ENCODE data around the gene AOPEP.
A peak's percentile ranks its signal among the peaks of the same experiment; 100 is the strongest.

Gene AOPEP

GRCh38 chr9:94700445-94700844 is 26.1 kb upstream of the AOPEP start:
- no peak for TF ChIP-seq POLR2A (IDR thresholded peaks at IDR 0.05; ENCODE audit: low read depth, low read length)
- no peak for FAIRE-seq
- no peak for DNase-seq (ENCODE audit: insufficient read length, low spot score)

DNA sequence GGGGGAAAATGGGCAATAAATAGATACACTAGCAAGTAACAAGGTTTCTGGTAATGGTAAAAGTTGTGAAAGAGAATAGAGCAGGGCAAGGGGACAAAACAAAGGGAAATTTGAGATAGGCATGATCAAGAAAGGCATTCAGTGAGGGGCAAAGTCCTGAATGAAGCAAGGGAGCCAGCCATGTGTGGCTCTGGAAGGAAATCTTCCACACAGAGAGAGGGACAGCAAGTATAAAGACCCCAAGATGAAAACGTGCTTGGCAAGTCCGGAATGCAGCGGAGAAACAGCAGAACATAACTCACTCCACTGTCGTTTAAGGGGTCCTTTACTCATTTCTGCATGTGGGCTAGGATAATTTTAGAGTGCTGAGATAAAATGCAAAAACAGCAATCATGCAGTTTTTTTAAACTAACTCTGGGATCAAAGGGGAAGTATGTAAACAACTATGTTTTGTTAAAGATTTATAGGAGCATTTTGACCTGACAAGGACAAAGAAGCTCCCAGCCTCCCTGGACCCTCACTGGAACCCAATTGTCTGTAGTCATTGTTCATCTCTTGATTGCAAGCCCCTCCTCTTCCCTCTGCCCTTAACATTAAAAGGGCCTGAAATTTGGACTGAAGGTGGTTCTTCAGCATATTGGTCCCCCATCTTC is 22.9 kb upstream of the AOPEP start:
- no peak for TF ChIP-seq POLR2A (IDR thresholded peaks at IDR 0.05; ENCODE audit: low read depth, low read length)
- no peak for FAIRE-seq
- no peak for DNase-seq (ENCODE audit: insufficient read length, low spot score)

DNA sequence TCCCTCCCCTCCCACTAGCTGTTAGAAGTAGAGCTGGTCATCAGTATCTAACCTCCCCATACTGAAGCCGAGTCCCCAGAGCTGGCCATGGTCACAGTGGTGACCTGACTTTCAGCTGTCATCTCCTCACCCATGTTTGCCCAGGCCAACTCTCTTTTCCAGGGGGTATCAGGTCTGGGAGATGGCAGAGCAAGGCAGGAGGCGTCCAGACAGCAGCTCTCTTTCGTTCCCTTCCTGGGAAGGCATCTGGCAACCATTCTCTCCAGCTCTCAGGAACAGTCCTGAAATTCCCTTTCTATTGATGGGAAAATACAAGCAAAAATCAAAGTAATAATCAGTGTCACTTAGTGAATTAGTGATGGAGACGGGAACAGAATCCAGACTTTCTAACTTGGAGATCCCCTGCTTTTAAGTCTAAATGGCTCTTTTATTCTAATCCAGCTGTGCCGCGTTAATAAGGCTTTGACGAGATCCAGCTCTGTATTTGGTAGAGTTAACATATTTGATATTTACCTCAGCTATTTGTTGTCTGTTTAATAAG is 21.3 kb upstream of the AOPEP start:
- DNase-seq (ENCODE audit: insufficient read length, low spot score) (no peak), FAIRE-seq (no peak)
- TF ChIP-seq POLR2A (IDR thresholded peaks at IDR 0.05; ENCODE audit: low read depth, low read length), result no peak

GRCh38 chr9:94706922-94707321 is 19.6 kb upstream of the AOPEP start:
- FAIRE-seq (no peak), DNase-seq (ENCODE audit: insufficient read length, low spot score) (no peak)
- no peak for TF ChIP-seq POLR2A (IDR thresholded peaks at IDR 0.05; ENCODE audit: low read depth, low read length)

DNA sequence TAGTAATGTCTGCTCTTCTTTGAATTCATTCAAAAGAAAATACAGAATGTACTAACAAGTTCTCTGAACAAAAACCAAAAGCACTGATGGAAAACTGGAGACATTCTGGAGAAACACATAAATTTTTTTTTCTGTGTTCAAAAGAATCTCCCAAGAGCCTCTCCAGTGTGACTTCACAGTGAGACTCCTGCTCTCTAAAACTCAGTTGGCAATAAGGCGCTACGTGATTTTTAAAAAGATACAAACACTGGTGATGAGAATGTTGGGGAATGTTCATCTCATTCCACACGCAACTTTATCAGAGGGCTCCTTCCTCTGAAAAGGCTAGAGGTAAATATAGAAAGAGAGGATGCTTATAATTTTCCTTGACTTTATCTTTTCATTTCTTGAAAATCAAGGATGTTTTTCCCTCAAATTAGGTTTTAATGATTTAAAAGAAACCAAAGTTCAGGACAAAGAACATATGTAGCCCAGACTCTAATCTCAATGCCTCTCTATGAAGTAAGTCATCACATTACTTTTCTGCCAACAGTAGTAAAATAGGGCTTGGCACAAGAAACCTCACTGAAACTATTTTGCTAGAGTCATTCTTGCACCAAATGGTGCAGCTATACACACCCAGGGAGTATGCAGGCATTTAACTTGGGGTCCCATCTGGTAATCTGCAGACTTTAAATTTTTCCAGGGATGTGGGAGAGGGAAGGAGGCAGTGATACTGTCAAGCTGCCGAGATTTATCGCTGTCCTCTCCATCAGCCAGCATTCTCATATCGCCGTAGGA is 12.9 kb upstream of the AOPEP start:
- FAIRE-seq (no peak), DNase-seq (ENCODE audit: insufficient read length, low spot score) (no peak)
- TF ChIP-seq POLR2A (IDR thresholded peaks at IDR 0.05; ENCODE audit: low read depth, low read length), result no peak

GRCh38 chr9:94714494-94714893 is 12.0 kb upstream of the AOPEP start:
- DNase-seq (ENCODE audit: insufficient read length, low spot score), result no peak
- no peak for TF ChIP-seq POLR2A (IDR thresholded peaks at IDR 0.05; ENCODE audit: low read depth, low read length)
- FAIRE-seq, result no peak

DNA sequence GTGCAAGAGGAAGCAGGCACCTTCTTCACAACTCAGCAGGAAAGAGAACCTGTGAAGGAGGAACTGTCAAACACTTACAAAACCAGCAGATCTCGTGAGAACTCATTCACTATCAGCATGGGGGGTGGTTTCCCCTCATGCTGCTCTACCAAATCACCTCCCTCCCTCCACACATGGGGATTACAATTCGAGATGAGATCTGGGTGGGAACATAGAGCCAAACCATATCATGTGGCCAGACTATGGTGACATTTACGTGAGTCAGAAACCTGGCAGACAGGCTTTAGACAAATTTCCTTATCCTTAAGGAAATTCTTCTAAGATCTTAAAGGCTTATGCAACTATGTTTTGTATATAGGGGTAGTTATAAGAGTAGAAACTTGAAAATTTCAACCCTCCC is 8.7 kb upstream of the AOPEP start:
- FAIRE-seq (peak; percentile 57), DNase-seq (ENCODE audit: insufficient read length, low spot score) (no peak)
- TF ChIP-seq POLR2A (IDR thresholded peaks at IDR 0.05; ENCODE audit: low read depth, low read length), result no peak

DNA sequence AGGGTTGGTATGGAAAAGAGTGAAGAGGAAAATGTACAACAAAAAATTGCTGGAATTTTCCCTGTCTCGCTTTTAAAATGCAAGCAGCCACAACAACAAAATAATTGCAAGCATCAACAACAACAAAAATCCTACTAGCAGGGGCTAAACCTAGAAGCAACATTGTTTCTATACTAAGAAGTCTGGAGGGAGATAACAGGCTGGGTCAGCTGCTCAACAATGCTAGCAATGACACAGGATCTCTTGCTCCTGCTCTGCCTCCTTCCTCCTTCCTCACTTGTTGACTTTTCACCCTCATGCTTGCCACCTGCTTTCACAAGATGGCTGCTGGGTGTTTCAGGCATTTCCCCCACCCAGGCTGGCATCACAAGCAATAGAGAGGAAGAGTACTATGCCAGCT is 7.6 kb upstream of the AOPEP start:
- peak; percentile 36 for FAIRE-seq
- DNase-seq (ENCODE audit: insufficient read length, low spot score), result no peak
- TF ChIP-seq POLR2A (IDR thresholded peaks at IDR 0.05; ENCODE audit: low read depth, low read length), result no peak

GRCh38 chr9:94719878-94720277 is 6.6 kb upstream of the AOPEP start:
- peak; percentile 33 for DNase-seq (ENCODE audit: insufficient read length, low spot score)
- FAIRE-seq, result peak; percentile 75
- TF ChIP-seq POLR2A (IDR thresholded peaks at IDR 0.05; ENCODE audit: low read depth, low read length), result no peak

DNA sequence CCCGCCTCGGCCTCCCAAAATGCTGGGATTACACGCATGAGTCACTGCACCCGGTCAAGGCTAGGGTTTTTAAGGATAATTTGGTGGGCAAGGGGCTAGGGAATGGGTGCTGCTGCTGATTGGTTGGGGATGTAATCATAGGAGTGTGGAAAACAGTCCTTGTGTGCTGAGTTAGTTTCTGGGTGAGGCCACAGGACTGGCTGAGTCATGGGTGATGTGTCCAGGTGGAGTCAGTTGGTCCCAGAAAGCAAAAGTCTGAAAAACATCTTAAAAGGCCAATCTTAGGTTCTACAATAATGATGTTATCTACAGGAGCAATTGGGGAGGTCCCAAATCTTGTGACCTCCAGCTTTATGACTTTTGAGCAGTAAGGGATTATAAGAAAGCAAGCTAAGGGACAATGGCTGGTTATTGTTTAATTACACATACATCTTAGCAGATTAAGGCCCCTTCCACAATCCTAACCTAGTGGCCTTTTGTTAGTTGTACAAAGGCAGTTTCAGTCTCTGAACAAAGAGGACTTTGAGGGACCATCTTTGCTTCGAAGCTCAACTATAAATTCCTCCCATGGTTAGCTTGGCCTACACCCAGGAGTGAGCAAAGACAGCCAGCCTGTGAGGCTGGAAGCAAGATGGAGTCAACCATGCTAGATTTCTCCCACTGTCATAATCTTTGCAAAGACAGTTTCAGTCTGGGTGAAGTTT is 5.5 kb upstream of the AOPEP start:
- FAIRE-seq (peak; percentile 93), DNase-seq (ENCODE audit: insufficient read length, low spot score) (no peak)
- TF ChIP-seq POLR2A (IDR thresholded peaks at IDR 0.05; ENCODE audit: low read depth, low read length), result no peak

GRCh38 chr9:94721754-94722153 is 4.7 kb upstream of the AOPEP start:
- DNase-seq (ENCODE audit: insufficient read length, low spot score) (no peak), FAIRE-seq (no peak)
- TF ChIP-seq POLR2A (IDR thresholded peaks at IDR 0.05; ENCODE audit: low read depth, low read length), result no peak

- DNase-seq (ENCODE audit: insufficient read length, low spot score), result no peak
- no peak for TF ChIP-seq POLR2A (IDR thresholded peaks at IDR 0.05; ENCODE audit: low read depth, low read length)
- peak; percentile 78 for FAIRE-seq
These were observed 1.2 kb upstream of the AOPEP start for GRCh38 chr9:94725293-94725692.

- no peak for FAIRE-seq
- no peak for TF ChIP-seq POLR2A (IDR thresholded peaks at IDR 0.05; ENCODE audit: low read depth, low read length)
- DNase-seq (ENCODE audit: insufficient read length, low spot score), result no peak
These were observed 2.2 kb downstream of the AOPEP start for GRCh38 chr9:94728719-94729118.

GRCh38 chr9:94729199-94729598 is 2.7 kb downstream of the AOPEP start:
- TF ChIP-seq POLR2A (IDR thresholded peaks at IDR 0.05; ENCODE audit: low read depth, low read length), result no peak
- DNase-seq (ENCODE audit: insufficient read length, low spot score) (no peak), FAIRE-seq (no peak)
